Activated T-cell treated with anti-CD3 and anti-CD28 coated beads for 4 hours (primary cell): ENCODE measurements around the gene CCDC9B.

ENCODE experiments used
- DNase-seq: peaks from one replicate; pipeline ENCODE4 v3.0.0-alpha.2; 2020

The CCDC9B gene

GRCh38 chr15:40286794-40287193, 53.9 kb downstream of the CCDC9B start:
- no peak for DNase-seq

GRCh38 chr15:40286061-40286532, 54.6 kb downstream of the CCDC9B start:
- no peak for DNase-seq

- no peak for DNase-seq
These were observed 55.2 kb downstream of the CCDC9B start for GRCh38 chr15:40285554-40286011.

- no peak for DNase-seq
These were observed 55.6 kb downstream of the CCDC9B start for GRCh38 chr15:40285151-40285550.

GRCh38 chr15:40283615-40284300, 57.0 kb downstream of the CCDC9B start:
- DNase-seq: no peak

GRCh38 chr15:40282869-40283614, 57.7 kb downstream of the CCDC9B start, which contains the start of gene ANKRD63:
TSS of gene ANKRD63 (minus strand) at chr15:40283064. CDS start at chr15:40282586, 478 bp downstream.
- DNase-seq: no peak

- no peak for DNase-seq
These were observed 58.4 kb downstream of the CCDC9B start for GRCh38 chr15:40282147-40282868.

- DNase-seq: no peak
These were observed 59.0 kb downstream of the CCDC9B start for GRCh38 chr15:40281801-40282146.
